NCI-H510A treated with DMSO at 0.1 percent for 48 hours (cell line): ENCODE data around the gene MPP7.
"Not testable (repeated sequence)": the region's sequence is repeated elsewhere in the genome, so short reads cannot be mapped to it uniquely, and the experiment has no call there.

Experiments
- DNase-seq: peaks from one replicate; lab custom pipeline; 2025; lab: John Stamatoyannopoulos, UW

Gene MPP7

DNA sequence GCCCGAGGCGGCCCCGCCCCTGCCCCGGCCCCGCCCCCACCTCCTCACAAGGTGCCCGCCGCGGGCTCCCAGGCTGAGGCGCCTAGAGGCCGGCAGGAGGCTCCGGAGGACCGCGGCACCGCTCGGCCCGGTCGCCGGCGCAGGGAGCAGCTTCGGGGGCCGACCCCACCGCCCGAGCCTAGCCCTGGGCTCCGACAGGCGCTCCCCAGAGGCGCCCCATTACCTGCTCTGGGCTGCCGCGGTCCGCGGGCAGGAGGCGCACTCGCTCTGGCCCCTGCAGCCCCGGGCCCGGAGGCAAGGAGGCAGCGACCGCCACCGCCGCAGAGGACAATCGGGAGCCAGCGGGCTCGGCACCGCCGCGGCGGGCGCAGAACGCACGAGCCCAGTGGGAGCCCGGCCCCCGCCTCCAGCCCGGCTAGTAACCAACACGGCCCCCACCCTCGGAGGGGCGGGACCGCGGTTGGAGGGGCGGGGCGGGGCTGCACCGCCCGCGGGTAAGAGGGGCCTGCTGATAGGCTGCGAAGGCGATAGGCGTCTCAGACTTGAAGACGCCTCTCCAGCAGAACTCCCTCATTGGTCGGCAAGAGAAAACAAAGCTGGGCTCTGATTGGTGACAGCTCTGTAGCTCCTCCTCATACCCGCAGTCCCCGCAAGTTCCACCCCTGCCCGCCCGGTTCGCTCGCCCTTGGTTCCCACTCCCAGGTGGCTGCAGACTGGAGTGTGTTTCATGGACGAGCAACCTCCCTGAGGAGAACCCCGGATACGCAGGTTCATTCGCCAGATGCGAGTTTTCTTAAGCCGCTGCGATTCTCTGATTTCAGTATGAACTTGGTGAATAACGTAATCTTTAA lies at the start of gene MPP7:
Gene MPP7 (minus strand): TSS at position 427 of the 851 bp plus-strand sequence. CDS start 64,460 bp downstream, outside the sequence.
- DNase-seq = peak; percentile 91

DNA sequence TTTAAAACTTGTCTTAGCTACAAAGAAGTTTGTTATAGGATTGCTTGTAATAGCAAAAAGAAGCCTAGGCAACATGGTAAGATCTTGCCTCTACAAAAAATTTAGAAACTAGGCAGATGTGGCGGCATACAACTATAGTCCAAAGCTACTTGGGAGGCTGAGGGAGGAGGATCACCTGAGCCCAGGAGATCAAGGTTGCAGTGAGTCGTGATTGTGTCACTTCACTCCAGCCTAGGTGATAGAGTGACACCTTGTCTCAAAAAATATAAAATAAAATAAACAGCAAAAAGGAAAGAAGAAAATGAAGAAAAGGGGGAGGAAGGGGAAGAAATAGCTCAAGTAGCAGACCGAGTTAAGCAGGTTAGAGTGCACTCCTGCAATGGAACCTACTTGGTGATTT lies 47.0 kb upstream of the MPP7 start:
- no peak for DNase-seq

DNA sequence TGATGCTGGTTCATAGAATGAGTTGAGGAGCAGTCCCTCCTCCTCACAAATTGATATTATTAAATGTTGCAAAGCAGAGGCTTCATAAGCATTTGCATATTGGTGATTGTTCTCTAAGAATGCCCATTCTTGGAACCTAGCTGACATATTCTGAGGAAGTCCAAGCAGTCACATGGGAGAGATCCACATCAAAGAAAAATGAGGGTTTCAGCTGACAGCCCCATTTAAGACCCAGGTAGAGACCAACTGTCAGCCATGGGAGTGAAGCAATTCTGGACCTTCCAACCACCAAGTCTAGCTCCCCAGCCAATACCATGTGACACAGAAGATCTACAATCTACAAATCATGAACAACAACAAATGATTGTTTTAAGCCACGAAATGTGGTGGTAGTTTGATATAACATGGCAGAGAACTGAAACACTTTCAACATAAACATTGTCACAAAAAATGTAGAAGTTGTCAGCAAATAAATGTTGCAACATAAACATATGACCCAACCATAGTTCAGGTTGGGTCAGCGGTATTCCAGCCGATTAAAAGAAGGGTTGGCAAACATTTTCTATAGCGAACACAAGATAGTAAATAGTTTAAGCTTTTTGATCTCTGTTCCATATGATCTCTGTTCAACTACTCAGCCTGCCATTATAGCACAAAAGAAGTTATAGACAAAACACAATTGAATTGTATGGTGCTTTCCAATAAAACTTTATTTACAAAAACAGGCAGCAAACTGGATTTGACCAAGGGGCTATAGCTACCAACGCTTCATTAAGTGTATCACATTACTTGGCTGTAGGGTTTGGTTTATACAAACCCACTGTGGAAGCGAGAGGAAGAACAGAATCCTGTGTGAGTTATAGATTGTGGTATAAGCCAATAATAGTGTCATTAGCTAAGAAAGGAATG lies 41.4 kb upstream of the MPP7 start:
- no peak for DNase-seq

DNA sequence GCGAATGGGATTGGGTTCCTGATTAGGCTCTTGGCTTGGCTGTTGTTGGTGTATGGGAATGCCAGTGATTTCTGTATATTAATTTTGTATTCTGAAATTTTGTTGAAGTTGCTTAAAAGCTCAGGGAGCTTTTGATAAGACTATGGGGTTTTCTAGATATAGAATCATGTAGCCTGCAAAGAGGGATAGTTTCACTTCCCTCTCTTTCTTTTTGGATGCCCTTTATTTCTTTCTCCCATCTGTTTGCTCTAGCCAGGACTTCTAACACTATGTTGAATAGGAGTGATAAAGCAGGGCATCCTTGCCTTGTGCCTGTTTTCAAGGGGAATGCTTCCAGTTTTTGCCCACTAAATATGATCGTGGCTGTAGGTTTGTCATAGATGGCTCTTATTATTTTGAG lies 40.4 kb upstream of the MPP7 start:
- no peak for DNase-seq

DNA sequence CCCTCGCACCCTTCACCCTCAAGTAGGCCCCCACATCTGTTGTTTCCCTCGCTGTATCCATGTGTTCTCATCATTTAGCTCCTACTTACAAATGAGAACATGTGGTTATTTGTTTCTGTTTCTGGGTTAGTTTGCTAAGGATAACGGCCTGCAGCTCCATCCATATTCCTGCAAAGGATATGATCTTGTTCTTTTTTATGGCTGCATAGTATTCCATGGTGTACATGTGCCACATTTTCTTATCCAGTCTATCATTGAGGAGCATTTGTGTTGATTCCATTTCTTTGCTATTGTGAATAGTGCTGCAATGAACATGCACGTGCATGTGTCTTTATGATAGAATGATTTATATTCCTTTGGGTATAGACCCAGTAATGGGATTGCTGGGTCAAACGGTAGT lies 38.8 kb upstream of the MPP7 start:
- DNase-seq = not testable (repeated sequence)

DNA sequence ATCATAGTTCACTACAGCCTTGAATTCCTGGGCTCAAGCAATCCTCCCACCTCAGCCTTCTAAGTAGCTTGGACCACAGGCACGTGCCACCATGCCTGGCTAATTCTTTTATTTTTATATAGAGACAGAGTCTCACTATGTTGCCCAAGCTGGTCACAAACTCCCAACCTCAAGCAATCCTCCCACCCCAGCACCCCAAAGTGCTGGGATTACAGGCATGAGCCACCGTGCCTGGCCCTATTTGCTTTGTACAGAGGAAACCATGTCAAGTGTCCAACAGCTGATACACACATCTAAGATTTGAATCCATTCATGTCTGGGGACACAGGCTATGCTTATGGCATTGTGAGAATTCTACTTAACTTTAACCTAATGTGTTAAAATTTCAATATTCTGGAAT lies 29.9 kb upstream of the MPP7 start:
- no peak for DNase-seq

DNA sequence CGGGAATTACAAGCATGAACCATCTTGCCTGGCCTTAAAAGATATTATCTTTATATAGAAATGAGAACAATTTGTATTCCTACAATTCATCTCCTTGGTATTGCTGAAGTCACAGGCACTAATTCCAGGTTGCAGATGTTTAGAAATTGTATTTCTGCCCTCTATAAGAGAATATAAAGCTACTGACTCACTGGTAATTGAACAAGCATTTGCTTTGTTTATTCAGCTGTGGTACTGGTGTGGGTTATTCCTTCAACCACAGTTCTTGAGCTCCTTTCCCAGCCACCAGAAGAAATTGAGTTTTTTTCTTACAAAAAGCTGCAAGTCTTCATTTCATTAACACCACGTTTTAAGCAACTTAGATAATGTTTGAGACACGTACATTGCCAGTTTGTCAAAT lies 29.0 kb upstream of the MPP7 start:
- peak; percentile 10 for DNase-seq

DNA sequence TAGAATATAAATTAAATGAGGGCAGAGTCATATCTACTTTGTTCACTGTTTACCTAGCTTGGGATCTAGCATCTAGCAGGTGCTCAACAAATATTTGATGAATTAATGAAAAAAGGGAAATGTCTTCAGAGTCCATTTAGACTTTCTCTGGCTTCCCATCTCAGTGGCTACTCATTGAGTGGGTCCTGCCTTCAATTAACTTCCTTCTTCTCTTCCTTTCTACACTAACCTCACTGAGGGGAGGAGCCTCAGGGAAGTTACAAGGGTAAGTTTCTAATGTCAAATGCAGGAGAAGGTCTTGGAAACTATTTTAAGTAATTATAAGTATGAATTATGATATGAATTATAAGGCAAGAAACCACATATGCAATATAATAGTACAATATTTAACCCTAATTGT lies 28.2 kb upstream of the MPP7 start:
- no peak for DNase-seq

DNA sequence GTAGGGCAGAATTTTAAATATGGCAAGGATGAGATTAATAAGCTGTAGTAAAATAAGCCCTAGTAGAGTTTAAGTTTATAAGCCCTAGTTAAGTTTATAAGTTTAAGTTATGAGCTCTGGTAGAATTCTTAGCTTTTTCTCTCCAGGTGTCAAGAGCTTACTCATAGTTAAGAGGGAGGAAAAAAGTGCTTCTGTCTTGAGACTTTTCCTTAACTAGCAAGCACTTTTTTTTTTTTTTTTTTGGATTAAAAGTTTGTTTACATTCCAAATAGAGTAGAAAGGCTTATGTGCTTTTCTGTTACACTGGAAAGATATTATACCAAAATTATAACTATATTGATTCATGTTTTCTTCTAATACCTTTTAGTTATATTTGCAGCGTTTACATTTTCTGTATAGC lies 25.5 kb upstream of the MPP7 start:
- DNase-seq = no peak

DNA sequence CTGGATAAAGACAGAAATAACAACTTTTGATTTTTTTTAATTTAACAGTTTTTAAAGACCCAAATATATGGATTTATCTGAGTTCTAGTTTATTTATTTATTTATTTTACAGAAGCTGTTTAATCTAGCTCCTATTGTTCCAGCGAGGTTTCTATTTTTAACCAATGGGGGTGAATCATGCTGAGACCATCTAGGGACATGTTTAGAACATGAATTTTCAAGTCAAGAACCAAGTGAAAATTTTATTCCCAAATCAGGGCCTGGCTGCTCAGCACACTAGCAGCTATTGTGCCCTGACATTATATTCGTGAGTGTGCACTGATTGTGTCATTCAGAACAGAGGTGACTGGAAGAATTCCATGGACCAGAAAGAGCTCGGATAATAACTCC lies 24.6 kb upstream of the MPP7 start:
- no peak for DNase-seq

DNA sequence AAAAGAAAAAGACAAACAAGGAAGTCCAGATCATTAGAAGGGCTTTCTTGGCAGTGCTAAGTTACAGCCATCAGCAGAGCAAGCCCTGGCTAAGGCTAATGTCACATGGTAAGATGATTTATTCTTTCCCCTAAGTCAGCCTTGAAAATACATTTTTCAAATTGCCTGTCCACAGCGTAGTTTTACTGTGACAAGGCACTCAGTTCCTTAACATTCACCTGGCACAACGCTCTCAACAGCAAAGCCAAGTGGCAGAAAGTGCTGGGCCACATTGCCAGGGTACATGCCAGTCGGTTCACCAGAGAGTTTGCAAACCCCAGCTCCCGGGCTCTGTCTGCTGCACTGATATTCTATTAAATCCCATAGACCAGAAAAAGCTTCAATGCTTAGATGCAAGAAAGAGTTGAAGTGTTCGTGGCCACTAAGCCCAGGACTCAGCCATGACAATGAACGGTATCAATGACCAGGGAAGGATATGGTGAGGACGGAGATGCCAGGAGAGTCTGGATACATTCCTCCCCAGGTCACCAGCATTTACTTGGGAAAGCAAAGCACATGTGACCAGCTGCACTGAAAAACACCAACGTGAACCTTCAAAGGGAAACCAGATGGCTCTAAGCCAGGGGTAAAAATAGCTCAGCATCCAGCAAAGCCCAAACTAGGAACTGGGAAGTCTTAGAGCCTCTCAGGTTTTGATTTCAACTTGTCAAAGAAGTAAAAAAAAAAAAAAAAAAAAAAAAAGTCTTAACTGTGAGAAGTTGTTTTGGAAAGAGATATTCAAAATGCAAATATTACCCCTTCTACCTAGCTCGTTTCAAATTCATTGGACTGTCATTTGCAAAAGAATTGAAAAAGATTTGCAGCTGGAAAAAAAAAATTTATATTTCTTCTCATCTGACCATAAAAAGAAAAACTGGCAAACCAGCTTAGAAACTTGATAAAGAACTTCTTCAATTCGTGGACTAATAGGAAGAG lies 23.9 kb upstream of the MPP7 start:
- DNase-seq = no peak

DNA sequence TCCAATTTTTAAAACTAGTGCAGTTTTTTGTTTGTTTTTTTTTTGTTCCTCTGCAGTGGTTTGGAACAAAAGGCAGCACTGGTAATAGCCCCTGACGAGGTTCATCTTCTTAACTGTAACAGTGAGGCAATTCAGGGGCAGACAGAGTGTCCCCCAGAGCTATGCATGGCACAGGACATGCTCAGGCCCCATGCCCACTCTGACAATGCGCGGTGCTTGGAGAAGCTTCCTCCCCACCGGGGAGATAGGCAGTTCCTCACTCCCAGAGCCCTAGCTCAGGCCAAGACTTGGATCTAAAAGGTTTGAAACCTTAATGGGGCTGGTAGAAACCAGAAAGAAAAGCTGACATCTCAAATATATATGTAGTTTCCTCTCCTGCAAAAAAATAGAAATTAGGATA lies 17.9 kb upstream of the MPP7 start:
- DNase-seq = no peak

DNA sequence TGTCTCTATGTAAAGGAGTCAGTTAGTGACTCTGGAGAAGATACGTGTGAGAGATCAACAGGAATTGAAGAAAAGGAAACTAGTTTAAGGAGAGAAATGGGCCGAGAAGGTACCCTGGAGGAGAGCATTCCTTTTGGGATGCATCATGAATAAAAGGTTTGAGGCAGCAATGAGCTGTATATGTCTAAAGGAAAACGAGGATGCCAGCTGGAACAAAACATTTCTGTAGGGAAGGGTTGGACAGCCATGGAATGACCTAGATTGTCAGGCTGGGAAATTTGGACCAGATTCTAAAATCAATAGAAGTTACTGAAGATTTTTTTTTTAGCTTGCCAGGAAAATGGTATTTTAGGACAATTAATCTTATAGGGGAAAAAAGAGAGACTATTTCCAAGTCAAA lies 17.2 kb upstream of the MPP7 start:
- DNase-seq = no peak

DNA sequence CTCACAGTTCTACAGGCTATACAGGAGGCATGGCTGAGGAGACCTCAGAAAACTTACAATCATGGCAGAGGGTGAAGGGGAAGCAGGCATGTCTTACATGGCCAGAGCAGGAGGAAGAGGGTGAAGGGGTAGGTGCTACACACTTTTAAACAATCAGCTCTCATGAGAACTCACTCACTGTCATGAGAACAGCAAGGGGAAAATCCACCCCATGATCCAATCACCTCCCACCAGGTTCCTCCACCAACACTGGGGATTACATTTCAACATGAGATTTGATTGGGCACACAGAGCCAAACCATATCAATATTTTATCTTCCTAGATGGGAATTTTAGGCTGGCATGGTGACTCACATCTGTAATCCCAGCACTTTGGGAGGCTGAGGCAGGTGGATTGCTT lies 16.2 kb upstream of the MPP7 start:
- not testable (repeated sequence) for DNase-seq

DNA sequence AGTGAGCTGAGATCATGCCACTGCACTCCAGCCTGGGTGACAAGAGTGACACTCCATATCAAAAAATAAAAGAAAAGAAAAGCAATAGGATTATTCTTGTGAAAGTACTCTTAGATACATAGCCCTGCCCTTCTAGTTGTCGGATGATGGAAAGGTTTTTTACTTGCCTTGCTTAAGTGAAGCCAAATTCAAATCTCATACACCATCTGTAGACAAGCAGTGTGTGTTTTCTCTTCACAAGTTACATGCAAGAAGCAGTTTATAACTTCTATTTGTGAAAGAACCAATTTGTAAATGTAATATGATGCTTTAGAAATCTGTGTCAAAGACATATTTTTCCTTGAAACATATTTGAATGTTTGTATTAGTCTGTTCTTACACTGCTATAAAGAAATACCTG lies 15.8 kb upstream of the MPP7 start:
- DNase-seq = no peak

DNA sequence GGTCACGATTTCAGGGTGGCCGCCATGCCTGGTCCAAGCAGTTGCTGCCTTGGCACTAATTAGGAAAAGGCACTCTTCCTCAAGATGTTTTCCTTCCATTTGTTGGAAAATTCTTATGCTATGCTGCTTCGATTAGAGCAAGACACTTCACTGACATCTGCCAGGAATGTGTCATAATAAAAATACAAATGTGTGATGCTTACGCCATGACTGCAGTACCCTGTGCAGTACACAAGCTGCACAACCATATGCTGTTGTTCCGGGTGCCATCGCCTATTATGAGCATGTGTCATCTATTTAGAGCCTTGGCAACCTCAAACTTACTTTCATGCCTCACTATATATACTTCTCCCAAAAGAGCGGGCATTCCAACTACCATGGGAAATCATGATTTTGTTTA lies 14.9 kb upstream of the MPP7 start:
- no peak for DNase-seq

DNA sequence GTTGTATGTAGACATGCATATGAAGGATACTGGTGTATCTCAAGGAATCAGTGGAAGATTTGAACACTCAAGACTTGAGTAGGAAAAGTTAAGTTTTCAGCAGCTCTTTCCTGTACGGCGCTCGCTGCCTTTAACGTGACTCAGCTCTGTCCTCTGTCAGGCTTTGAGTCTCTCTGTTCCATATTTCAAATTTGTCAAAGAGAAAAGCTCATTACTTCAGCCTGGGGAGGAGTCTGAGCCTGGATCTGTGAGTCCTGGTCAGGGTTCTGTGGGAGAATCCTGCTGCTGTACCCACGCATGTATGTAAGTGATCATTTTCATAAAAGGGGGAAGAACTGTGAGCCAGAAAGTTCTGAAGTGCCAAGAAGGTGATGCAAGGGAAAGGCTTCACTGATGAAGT lies 13.8 kb upstream of the MPP7 start:
- DNase-seq = no peak

DNA sequence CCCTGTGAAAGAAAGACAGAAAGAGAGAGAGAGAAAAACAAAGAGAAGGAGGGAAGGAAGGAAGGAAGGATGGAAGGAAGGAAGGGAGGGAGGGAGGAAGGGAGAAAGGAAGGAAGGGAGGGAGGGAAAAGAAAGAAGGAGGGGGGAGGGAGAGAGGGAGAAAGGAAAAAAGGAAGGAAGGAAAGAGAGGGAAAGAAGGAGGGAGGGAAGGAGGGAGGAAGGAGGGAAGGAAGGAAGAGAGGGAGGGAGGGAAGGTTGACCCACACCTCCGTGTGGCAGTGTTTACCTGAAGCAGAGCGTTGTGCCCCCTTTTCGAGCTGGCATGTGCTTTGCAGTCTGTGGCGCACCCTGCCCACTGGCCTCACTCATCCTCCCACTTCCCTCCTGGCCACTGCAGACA lies 12.3 kb upstream of the MPP7 start:
- DNase-seq = no peak

DNA sequence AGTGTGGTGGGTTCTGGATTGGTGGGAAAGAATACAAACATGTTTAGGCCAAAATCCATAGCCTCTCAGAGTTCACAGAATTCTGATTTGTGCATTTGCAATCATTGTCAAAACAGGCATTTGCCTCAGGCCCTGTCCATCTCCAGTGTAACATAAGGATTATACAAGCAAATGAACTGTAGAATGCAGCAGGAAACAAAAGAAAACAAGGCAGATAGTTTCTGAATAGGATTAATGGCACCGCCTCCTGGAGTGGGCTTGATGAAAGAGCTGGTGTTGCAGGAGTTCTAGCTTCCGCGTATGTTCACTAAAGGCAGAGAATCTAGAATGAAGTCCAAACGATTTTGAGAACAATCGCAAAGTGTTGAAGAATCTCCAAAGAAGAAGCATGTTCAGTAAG lies 11.3 kb upstream of the MPP7 start:
- no peak for DNase-seq

DNA sequence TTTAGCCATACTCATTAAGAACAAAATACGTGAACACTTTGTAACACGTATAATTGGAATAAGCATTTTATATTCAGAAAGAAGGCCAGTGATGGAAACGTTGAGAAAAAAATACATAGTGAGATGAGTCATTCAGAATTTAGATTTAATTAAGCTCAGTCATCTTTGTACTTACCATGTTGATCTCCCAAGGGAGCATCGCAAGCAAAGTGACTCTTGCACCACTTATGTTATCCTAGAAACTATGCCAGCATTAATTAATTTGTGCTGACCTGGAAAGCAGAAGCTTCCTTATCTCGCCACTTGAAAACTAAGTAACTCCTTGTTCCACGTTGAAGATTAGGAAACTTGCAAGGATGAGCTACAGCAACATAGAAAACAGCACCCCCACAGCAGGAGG lies 9.7 kb upstream of the MPP7 start:
- no peak for DNase-seq

DNA sequence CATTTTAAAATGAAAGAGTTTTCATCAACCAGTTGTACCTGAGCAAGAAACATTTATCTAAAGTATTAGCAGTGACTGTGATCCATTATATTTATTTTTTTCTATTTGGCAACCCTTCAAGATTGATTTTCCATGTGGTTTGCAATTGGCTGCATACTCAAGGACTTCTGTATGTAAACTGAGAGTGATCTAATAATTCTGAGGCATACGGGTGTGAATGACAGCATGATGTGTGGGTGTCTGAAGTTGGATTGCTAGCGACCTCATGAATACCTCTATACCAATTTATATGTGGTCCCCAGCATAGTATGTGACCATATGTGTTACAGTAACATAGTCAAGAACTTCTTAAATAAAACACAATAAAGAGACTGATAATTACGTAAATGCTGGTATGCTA lies 8.2 kb upstream of the MPP7 start:
- DNase-seq = no peak

DNA sequence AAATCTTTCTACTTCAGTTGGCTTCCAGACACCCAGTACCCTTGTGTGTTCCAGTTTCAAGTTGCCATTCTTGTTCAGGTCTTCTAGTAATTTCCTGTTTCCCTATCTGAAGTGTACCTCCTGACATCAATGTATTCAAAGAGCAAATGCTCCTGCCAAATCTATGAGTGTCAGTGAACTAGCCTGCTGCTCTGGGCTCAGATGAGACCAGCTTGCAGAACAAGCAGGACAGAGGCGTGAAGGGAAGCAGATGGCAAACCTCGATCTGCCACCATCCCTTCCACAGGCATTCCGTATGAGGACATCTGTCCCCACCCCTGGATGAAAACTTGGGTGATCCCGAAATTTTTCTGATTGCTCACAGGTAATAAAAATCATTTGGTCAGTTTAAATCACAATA lies 4.4 kb upstream of the MPP7 start:
- no peak for DNase-seq
